GM23338 (cell line): ENCODE results near the gene C6orf15.

Experiments
- CREB1 ChIP-seq: fragments of 250-450 bp; sonication (Bioruptor Pico); IDR thresholded peaks from 2 replicates; pipeline ENCODE4 v1.5.0; 2020; ENCODE audit warnings: low read depth, mild to moderate bottlenecking, moderate library complexity
- ETS1 ChIP-seq: IDR thresholded peaks from 2 replicates; pipeline ENCODE4 v1.6.1; 2016; ENCODE audit warnings: antibody characterized with exemption
- EZH2 ChIP-seq: fragments of 200-600 bp; sonication (generic); IDR thresholded peaks from one replicate; pipeline ENCODE4 v1.8.0; 2017; ENCODE audit warnings: antibody characterized with exemption, mild to moderate bottlenecking, low read depth; ENCODE audit not compliant: unreplicated experiment
- EZH2phosphoT487 ChIP-seq: fragments of 200-600 bp; sonication (generic); IDR thresholded peaks from one replicate; pipeline ENCODE4 v1.8.1; 2018; ENCODE audit warnings: antibody characterized with exemption; ENCODE audit not compliant: unreplicated experiment
- JUNB ChIP-seq: IDR thresholded peaks from one replicate; pipeline ENCODE4 v1.6.1; 2016; ENCODE audit warnings: antibody characterized with exemption; ENCODE audit not compliant: unreplicated experiment
- NANOG ChIP-seq: IDR thresholded peaks from 2 replicates; pipeline ENCODE4 v1.6.1; 2016; ENCODE audit warnings: antibody characterized with exemption, borderline replicate concordance
- POLR2AphosphoS5 ChIP-seq: IDR thresholded peaks from 2 replicates; pipeline ENCODE4 v1.6.1; 2016; ENCODE audit warnings: antibody characterized with exemption, low read depth
- ZNF331 ChIP-seq: fragments of 250-450 bp; sonication (Bioruptor Pico); IDR thresholded peaks from 2 replicates; pipeline ENCODE4 v1.5.0; 2020; ENCODE audit warnings: low read depth, mild to moderate bottlenecking, moderate library complexity
- TF ChIP-seq, protein P1 (sequence below), 2 experiments: fragments of 200-600 bp in 1 of 2; sonication (generic) in 1 of 2; conservative IDR thresholded peaks; 2 replicates each; pipeline versions ENCODE4 v1.5.1 to v1.6.1; 2016 to 2017; ENCODE audit warnings: antibody characterized with exemption in 2 of 2, low read depth in 2 of 2, mild to moderate bottlenecking in 2 of 2, moderate library complexity in 1 of 2
- TF ChIP-seq, protein P2 (sequence below): IDR thresholded peaks from one replicate; pipeline ENCODE4 v1.6.1; 2018; ENCODE audit warnings: antibody characterized with exemption; ENCODE audit not compliant: unreplicated experiment

- TF ChIP-seq POLR2AphosphoS5 (no peak), NANOG (no peak), EZH2 (no peak), ETS1 (no peak), EZH2phosphoT487 (no peak), ZNF331 (CRISPR knock-in tag) (no peak), JUNB (no peak), CREB1 (CRISPR knock-in tag) (no peak)
- TF ChIP-seq, protein P1, sequence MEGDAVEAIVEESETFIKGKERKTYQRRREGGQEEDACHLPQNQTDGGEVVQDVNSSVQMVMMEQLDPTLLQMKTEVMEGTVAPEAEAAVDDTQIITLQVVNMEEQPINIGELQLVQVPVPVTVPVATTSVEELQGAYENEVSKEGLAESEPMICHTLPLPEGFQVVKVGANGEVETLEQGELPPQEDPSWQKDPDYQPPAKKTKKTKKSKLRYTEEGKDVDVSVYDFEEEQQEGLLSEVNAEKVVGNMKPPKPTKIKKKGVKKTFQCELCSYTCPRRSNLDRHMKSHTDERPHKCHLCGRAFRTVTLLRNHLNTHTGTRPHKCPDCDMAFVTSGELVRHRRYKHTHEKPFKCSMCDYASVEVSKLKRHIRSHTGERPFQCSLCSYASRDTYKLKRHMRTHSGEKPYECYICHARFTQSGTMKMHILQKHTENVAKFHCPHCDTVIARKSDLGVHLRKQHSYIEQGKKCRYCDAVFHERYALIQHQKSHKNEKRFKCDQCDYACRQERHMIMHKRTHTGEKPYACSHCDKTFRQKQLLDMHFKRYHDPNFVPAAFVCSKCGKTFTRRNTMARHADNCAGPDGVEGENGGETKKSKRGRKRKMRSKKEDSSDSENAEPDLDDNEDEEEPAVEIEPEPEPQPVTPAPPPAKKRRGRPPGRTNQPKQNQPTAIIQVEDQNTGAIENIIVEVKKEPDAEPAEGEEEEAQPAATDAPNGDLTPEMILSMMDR (conservative IDR thresholded peaks at IDR 0.05; ENCODE audit: low read depth in 2 of 2) = no peak
- TF ChIP-seq, protein P2, sequence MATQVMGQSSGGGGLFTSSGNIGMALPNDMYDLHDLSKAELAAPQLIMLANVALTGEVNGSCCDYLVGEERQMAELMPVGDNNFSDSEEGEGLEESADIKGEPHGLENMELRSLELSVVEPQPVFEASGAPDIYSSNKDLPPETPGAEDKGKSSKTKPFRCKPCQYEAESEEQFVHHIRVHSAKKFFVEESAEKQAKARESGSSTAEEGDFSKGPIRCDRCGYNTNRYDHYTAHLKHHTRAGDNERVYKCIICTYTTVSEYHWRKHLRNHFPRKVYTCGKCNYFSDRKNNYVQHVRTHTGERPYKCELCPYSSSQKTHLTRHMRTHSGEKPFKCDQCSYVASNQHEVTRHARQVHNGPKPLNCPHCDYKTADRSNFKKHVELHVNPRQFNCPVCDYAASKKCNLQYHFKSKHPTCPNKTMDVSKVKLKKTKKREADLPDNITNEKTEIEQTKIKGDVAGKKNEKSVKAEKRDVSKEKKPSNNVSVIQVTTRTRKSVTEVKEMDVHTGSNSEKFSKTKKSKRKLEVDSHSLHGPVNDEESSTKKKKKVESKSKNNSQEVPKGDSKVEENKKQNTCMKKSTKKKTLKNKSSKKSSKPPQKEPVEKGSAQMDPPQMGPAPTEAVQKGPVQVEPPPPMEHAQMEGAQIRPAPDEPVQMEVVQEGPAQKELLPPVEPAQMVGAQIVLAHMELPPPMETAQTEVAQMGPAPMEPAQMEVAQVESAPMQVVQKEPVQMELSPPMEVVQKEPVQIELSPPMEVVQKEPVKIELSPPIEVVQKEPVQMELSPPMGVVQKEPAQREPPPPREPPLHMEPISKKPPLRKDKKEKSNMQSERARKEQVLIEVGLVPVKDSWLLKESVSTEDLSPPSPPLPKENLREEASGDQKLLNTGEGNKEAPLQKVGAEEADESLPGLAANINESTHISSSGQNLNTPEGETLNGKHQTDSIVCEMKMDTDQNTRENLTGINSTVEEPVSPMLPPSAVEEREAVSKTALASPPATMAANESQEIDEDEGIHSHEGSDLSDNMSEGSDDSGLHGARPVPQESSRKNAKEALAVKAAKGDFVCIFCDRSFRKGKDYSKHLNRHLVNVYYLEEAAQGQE = no peak
These were observed 16.8 kb upstream of the C6orf15 start for GRCh38 chr6:31129130-31129529.
